NCI-H526 (cell line): ENCODE measurements around the gene XYLT1.

Experiments
- DNase-seq, 2 experiments: peaks; one replicate each; lab custom pipeline; 2025; lab: John Stamatoyannopoulos, UW

Gene XYLT1

DNA sequence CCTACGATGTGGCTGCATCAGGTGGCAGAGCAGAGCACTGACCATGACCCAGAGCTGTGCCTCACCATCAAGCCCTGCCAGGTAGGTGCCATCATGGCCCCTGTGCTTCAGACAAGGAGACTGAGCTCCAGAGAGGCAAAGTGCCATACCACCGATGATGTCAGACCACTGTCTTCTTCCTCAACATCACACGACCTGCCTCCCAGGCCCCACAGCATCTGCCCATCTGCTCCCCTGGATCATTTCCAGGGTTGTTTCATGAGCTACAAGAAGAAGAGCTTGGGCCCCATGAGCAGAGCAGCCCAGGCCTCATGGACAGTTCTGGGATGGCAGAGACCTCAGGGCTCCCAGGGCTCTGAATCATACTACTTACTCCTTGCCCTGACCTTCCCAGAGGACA is 9.9 kb downstream of the XYLT1 start:
- DNase-seq, result no peak

DNA sequence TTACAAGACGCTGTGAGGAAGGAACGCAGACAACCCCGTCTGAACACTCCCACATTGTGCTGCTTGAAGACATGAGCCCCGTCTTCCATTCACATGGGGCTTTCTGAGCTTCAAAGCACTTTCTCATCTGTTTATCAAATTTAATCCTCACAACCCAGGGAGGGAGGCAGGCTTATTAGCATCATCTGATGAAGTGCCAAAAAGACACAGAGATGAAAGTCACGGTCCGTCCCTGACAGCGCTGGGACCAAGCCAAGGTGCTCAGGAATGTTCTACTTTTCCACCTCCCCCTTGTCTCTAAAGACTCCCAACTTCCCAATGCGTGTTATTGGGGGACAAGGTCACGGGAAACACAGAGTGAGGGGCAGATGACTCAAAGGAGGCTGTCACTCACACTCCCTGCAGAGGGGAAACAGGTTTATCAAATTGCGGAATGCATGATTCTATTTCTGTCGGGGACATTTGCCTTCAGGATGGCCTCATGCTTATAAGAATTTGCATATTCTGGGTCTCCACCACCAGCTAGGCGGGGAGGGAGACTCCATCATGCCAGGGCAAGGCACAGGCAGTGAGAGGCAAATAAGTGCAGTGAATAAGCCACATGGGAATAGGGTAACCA is 10.7 kb downstream of the XYLT1 start:
- DNase-seq, result peak; percentile 69 to 75

DNA sequence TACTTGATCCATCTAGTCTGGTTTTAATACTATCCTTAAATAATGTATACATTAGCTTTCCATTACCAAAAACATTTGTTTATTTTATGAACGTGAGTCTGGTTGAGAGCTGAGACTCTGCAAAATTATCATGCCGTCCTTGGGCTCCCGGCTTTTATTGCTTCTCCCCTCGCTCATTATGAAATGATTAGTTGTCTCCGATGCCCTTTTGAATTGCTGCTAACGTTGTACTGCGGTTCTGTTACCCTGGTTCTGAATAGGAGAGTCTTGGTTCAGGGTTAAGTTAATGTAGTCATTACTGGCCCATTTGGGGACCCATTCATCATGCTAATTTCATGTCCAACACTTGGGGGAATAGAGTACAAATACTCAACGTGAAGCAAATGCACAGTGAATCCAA is 12.8 kb downstream of the XYLT1 start:
- DNase-seq, result no peak

DNA sequence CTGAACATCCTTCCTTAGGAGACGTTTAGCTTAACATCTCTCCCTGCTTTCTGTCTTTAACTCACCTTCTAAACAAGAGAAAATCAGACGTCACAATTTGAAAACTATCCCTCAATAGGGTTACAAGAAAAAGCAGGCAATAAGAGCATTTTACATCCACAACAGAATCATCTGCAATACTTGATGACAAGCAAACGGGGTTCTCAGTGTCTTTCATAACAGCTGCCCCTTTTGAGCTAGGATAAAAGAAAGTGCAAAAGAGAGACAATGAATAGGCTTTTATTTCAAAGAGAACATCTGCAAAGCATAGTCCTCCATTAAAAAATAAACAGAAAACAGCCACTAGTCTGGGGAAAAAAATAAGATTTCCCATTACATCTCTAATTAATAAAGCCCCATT is 13.2 kb downstream of the XYLT1 start:
- no peak for DNase-seq

DNA sequence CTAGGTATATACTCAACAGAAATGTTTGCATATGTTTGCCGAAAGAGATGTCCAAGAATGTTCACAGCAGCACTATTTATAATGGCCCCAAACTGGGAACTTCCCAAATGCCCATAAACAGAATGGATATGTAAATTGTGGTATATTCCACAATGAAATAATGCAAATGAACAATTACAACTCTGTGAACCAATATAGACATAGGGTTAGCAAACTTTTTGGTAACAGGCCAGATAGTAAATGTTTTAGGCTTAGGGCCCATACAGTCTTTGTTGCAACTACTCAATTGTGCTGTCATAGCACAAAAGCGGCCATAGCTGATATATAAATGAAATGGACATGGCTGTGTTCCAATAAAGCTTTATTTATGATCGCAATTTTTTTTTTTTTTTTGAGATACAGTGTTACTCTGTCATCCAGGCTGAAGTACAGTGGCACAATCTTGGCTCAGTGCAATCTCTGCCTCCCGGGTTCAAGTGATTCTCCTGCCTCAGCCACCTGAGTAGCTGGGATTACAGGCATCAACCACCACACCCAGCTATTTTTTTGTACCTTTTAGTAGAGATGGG is 16.5 kb downstream of the XYLT1 start:
- DNase-seq, result no peak

DNA sequence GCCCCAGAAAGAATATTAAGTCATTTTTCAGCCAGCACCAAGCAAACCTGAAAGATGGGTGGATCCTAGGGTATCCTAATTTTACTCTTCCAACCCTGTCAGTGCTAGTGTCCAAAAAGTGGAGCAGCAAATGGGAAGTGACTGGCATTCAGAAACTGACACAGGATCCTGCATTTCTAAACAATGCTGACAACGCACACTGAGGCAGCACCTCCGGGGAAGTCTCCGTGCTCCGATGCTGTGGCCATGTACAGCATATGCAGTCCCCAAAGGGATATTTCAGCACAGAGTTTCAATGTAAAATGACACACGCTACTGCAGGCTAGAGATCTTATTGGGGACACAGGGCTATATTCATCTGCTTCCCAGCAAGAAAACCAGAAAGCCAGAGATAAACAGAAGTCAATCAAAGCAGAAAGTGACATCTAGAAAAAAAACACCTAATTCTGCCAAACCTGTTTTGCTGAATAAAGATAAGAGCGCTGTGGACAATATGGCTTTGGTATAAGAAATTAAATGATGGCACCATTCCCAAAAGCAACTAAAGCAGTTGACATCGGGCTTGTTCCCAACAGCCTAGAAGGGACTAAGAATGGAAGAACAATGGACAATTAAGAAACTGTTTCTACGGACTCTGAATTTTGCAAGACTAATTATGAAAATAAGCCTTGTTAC is 17.3 kb downstream of the XYLT1 start:
- DNase-seq, result no peak

DNA sequence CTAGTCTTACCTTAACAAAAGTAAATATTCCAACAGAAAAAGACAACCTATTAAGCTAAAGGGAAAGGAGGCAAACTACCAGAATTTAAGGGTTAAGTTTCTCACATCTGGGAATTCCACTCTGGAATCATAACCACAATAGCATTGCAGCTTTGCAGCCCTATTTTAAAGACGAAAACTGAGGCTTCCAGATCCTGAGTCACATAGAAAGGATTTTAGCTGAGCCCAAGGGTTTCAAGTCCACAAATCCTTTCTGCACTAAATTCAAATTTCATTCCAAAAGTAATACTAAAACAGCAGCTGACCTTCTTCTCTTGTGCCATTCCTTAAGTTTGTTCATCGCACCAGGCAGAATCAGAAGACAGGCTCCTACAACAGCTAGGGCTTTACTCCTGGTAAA is 17.8 kb downstream of the XYLT1 start:
- no peak for DNase-seq

DNA sequence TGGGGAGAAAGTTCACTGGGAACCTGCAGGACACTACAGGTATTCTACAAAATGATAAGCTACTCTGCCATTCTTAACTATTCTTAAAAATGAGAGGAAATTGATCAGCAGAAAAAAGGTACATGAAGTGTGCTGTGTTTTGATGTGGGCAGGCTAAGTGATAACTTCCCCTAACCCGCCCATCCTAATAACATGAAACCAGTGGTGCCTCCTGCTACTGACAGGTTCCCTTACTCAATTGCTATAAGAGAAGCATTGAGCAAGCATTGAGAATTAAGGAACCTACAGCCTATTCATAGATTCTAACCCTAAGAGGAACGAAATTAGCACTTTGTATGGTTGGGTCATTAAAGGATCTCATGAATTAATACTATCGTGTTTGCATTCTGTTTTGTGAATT is 18.9 kb downstream of the XYLT1 start:
- no peak for DNase-seq

DNA sequence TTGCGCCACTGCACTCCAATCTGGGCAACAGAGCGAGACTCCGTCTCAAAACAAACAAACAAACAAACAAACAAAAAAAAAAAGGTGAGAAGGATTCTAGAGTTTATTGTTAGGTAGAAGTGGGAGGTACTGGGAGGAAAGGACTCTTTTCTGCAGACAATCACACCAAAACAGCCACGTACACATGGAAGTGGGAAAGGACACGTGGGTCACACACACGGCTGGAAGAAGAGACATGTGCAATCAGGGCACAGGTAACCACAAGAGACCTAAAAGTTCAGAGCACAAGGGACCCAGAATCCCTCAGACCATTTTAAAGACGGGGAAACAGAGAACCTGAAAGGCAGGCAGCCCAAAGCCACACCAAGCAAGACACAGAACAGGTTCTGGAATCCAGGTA is 20.5 kb downstream of the XYLT1 start:
- no peak for DNase-seq

DNA sequence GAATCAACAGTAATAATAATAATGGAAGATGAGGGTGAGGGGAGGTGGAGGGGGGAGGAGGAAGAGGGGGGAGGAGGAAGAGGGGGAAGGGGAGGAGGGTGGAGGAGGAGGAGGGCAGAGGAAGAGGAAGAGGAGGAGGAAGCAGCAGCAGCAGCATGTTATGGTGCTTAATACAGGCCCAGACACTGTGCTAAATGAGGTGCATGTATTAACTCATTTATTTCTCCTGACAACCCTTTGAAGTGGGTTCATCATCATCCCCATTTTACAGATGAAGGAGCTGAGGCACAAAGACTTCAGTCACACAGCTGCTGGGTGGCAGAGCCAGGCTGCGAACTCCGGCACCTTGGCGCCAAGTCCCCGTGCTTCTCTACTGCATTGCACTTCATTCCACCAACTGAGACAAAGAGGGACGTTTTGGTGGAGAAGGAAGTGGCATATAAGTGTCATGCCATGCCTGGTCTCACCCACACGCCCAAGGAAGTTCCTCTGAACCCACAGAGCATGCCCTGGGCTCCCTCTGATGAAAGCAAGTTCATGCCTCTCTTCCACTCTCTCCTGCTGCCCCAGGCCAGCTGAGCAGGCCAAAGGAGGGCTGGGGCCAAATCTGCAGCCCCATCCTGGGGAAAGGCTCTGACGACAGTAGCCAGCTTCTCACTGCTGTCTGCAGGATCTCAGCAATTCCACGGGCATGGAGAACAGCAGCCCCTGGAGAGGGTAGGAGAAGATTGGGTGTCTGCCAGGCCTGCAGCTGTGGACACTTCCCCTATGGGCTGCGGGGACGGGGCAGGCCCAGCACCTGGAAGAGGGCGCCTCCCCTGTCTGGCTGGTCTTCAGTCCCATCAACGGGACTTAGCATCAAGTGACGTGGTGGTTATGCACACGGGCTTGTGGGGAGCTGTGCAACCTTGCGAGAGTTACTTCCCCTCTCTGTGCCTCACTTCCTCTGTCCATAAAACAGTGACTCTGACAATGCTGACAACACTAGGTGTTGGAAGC is 21.8 kb downstream of the XYLT1 start:
- DNase-seq, result no peak

DNA sequence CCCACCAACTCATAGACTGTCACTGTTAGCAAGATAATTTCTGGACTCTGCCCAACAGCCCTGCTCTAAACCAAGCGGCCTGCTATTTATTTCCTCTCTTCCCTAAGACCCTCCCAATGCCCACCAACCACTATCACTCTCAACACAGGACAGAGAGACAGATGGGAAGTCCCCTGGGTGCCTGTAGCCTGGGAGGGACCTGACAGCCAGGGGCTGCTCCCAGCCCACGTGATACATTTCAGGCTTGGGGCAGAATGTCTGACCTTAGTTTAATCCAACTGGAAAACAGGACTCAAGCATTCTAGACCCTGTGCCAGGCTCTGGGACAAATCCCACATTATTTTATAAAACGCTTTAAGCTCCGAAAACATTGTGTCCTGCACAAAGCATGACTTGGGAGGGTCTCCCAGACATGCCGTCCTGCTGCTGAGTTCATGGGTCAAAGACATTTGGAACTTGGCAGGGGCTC is 23.6 kb downstream of the XYLT1 start:
- DNase-seq, result no peak

DNA sequence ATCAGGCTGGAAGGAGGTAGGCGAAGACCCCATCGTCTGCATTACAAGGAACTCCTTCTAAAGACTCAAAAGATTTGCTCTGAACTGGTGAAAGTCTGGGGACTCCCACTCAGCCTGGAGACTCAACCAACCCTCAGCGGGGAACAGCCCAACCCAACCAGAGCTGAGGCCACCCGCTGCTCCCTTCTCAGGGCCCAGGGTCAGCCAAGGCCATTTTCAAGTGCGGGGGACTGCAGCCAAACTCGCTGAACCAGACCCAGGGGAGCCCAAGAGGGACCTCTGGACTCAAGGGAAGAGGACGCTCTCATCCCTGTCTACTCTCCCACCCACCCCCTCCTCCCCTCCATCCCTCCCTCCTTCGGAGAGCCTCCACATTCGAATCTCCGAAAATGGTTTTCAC is 24.1 kb downstream of the XYLT1 start:
- DNase-seq, result no peak

DNA sequence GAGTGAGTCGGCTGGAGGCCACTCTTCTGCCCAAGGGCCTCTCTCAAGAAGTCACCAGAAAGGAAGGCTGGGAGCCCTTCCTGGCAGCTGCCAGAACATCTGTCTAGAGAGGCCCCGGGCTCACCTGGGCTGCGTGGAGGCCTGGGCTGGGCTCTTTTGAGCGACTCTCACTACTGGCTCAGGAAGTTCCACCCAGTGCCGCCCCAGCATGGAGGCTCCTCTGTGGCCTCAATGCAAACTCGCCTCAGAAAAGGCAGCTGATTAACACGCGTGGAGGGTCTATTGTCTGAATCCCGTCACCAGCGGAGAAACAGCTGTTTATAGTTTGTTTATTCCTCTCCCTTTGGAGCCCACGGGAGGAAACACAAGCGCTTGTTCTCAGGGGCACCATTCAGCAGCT is 25.3 kb downstream of the XYLT1 start:
- no peak for DNase-seq

DNA sequence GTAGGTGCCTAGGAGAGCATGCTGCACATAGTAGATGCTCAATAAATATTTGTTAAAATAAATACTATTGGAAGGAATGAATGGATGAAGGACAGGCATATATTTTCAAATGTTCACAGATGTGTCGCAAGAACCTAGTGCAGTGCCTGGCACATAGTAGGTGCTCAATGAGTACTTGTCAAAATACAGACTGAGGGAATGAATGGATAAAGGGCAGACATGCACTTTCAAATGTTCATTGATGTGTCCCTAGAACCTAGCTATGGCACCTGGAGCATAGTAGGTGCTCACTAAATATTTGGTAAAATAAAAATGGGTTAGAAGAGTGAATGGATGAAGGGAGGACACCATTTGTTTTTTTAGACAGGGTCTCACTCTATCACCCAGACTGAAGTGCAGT is 26.1 kb downstream of the XYLT1 start:
- no peak for DNase-seq

DNA sequence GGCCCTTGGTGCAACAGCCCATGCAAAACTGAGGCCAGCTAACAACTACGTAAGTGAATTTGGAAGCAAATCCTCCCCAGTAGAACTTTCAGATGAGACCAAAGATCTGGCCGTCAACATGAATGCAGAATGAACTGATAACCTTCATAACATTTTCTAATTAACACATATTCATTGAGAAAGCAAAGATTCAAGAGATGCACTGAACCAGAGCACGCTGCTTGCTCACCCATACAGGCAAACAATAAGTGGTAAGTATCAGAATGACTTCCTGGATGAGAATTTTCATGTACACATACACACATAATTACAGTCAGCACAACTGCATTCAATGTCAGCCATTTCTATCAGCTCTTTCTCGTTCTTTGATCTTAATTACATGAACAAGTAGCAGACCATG is 30.6 kb downstream of the XYLT1 start:
- no peak for DNase-seq

DNA sequence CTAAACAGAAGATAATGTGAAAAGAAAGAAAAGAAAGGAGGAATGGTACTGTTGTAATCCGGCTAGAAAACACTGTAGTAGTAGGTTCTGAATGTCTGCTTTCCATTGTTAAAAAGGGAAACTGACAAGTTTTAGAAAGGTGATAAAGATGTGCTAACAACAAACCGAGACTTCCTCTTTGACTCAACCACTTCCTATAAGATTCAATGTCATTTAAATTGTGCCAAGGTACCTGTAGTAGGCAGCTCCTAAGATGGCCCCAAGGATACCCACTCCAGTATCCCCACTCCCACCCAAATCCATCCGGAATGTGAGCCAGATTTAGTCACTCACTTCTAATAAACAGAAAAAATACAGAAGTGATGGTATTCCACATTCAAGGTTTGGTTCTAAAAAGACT is 31.2 kb downstream of the XYLT1 start:
- no peak for DNase-seq

DNA sequence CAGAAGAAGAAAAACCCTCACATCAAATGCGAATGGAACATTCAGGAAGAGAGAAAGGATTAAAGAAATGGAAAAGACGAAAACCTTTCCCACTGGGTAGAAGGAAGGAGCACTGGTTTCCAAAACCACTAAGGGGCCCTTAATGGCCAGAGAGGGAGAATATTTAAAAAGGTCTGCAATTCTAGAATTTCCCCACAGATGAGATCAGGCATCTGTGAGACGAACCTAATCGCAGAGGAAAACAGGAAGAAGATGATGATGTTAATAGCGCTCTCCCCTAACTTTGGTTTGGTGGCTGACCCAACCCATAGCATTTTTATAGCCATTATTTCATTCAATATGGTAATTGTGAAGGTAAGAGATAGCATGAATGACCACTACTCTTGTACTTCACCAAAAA is 32.8 kb downstream of the XYLT1 start:
- no peak for DNase-seq

DNA sequence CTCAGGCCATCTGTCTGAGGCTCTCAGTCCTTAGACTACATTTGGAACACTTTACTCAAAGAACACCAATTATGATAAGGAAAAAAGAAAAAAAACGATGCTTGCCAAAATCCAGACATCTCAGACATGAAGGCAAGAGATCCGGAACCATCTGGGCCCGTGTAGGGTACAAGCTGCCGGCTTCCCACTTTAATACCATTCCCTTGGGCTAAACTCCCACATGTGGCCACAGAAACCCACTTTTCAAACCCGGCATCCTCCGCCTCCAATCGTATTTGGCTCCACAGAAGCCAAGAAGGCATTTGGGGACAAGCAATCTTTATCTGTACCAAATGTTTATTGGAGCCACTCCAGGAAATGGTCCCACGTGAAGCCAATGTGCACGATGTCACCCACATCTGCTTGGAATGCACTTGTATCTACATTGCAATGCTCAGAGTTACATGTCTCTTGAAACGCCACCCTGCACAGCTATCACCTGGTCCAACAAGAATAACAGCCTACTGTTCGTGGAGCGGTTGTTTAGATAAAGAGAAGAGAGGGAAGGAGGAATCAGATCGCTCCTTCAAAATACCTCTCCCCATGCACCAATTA is 33.5 kb downstream of the XYLT1 start:
- no peak for DNase-seq

DNA sequence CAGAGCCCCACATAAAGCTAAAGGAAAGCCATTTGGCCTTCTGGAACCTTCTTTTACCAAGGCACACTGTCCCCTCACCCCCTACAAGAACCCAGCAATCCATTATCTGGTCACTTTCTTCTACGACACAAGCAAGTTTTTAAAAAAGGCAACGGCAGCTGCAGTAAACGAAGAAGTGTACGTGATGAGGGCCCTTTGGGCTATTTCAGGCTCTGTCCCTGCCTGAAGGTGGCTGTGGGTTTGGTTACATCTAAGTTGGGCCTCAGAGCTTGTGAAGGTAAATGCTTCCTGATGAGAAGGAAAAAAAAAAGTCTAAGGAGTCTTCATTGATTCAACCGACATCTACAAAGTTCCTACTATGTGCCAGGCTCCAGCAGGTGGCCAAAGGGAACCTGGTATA is 35.4 kb downstream of the XYLT1 start:
- no peak for DNase-seq

DNA sequence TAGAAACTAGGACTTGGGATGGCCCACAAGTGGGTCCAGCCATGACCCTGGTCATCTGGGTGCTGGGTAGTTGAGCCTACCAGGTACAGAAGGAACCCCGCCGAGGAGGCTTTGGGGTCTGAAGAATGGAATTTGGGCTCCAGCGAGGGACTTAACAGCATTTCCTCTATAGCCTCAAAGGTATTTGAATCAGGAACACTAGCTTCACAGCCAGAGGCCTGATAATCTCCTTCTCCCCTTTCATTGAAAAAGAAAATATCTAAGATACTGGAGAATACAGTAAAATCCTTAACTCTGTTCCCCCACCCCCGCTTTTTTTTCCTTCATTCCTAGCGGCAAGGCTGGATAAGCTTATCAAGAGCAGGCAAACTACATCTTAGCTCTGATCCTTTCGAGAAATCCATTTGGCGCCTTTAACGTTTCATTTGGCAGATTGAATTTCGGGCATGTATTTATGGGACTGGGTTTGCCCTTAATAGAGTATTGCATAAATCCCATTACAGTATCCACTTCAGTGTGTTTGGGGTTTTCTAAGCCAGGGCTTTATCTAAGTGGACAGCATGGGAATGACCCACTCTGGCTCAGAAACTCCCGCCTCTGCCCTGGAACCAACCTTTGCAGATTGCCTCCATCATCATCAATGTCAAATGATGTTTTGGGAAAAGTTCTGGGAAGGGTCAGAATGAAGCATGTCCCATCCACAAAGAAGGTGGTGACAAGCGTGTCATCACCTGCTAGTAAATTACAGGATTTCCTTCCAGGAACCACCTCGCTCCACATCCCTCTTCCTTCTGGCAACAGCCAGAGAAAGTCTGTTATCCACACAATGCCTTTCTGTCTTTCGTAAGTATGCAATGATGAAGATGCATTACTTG is 36.9 kb downstream of the XYLT1 start:
- DNase-seq, result no peak

DNA sequence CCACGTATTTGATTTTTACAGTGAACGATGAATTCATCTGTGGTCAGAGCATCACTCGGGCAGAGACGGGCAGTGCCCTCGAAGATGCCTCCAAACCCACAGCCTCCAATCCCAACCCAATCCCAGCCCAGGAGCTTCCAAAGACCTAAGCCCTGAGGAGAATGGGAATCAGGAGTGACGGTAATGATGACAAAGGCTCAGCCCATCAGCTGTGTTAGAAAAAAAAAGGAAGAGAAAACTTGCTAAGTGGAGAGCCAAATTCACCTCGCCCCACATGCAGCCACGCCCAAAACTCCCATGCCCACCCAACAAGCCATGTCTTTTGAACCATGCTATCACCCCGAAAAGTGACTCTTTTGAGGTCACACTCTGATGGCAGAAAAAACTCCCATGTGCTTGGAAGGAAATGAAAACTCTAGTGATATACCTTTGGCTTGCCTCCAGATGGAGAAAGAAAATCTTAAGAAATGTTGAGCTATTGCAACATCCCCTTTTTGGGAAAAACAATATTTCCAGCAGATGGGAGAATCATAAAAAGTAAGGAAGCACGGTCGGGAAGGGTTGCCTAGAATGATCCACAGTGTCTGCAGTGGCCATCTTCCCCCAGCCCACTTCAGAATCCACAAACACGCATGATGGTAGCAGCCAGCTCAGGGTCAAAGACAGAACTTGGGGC is 37.7 kb downstream of the XYLT1 start:
- no peak for DNase-seq
